ENCODE data around the gene ZNF91.
"Not testable (repeated sequence)": the region's sequence is repeated elsewhere in the genome, so short reads cannot be mapped to it uniquely, and the experiment has no call there.

The ZNF91 gene

GRCh38 chr19:23401086-23401610, 5.9 kb upstream of the ZNF91 start:
- DNase-seq (ENCODE audit: low read depth), result no peak
- no peak for TF ChIP-seq CTCF (IDR thresholded peaks at IDR 0.05; ENCODE audit: control insufficient read depth, extremely low read depth, insufficient read depth)
- no peak overlapping the region for H3K4me3 ChIP-seq (ENCODE audit: low read depth, low read length)

GRCh38 chr19:23399443-23399842, 4.2 kb upstream of the ZNF91 start:
- no peak for TF ChIP-seq CTCF (IDR thresholded peaks at IDR 0.05; ENCODE audit: control insufficient read depth, extremely low read depth, insufficient read depth)
- H3K4me3 ChIP-seq (ENCODE audit: low read depth, low read length), result no peak overlapping the region

GRCh38 chr19:23395722-23396117, 449 bp upstream of the ZNF91 start:
- not testable (repeated sequence) for DNase-seq (ENCODE audit: low read depth)
- peak overlapping the region; percentile 93 for H3K4me3 ChIP-seq (ENCODE audit: low read depth, low read length)

More at GRCh38 chr19:23399443-23399842, 4.2 kb upstream of the ZNF91 start:
- DNase-seq (ENCODE audit: low read depth), result no peak

- DNase-seq (ENCODE audit: low read depth), result no peak
- TF ChIP-seq CTCF (IDR thresholded peaks at IDR 0.05; ENCODE audit: control insufficient read depth, extremely low read depth, insufficient read depth), result no peak
- peak overlapping the region; percentile 93 for H3K4me3 ChIP-seq (ENCODE audit: low read depth, low read length)
Measured at GRCh38 chr19:23394511-23394910, 760 bp downstream of the ZNF91 start.

- DNase-seq (ENCODE audit: low read depth), result no peak
- no peak overlapping the region for H3K4me3 ChIP-seq (ENCODE audit: low read depth, low read length)
- no peak for TF ChIP-seq CTCF (IDR thresholded peaks at IDR 0.05; ENCODE audit: control insufficient read depth, extremely low read depth, insufficient read depth)
Measured at GRCh38 chr19:23393121-23393520, 2.1 kb downstream of the ZNF91 start.

- H3K4me3 ChIP-seq (ENCODE audit: low read depth, low read length), result peak overlapping the region; percentile 42
- no peak for TF ChIP-seq CTCF (IDR thresholded peaks at IDR 0.05; ENCODE audit: control insufficient read depth, extremely low read depth, insufficient read depth)
- DNase-seq (ENCODE audit: low read depth), result peak; percentile 82
Measured at GRCh38 chr19:23391236-23391635, 4.0 kb downstream of the ZNF91 start.

GRCh38 chr19:23385404-23385803, 9.9 kb downstream of the ZNF91 start:
- DNase-seq (ENCODE audit: low read depth), result no peak
- no peak for TF ChIP-seq CTCF (IDR thresholded peaks at IDR 0.05; ENCODE audit: control insufficient read depth, extremely low read depth, insufficient read depth)
- no peak overlapping the region for H3K4me3 ChIP-seq (ENCODE audit: low read depth, low read length)

Measured in LNCaP clone FGC (cell line).